ENCODE measurements around the gene DNAH9.
A peak's percentile ranks its signal among the peaks of the same experiment; 100 is the strongest.

DNAH9 gene

DNA sequence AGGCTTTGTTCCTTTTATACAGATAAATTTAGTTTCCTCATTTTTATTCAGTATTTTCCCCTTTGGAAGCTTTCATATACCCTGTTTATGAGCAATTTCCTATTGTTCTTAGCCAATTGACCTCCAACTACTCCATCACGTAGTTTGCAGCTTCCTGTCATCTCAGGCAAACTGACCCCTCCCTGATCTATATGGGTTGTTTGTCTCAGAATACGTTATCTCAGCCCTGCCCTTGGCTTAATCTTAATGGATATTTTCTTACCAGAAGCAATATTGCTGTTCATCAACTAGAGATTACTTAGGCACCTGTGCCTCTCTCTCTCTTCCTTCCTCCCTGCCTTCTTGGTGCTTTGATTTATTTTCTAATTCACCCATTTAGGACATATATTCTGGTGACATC is 317.8 kb downstream of the DNAH9 start:
- Histone ChIP-seq H3K27ac (no peak overlapping the region), H3K4me3 (no peak overlapping the region), H3K36me3 (no peaks in the 10 kb centered on the region), H3K4me1 (peaks cover 0 to 44% (median 15%) of the 10 kb centered on the region in 10 experiments; a peak in 11 of 20 replicates), H3K9ac (no peak overlapping the region), H3K4me2 (peak overlapping the region in 4 of 11 experiments; percentile 4 to 43 (median 11); a peak in 2 of 22 replicates), H4K20me1 (no peaks in the 10 kb centered on the region), H3K27me3 (no peaks in the 10 kb centered on the region), H3K9me3 (replicated peaks in 1 of 11) (peaks cover 13 to 25% (median 19%) of the 10 kb centered on the region in 11 experiments)
- no peak for TF ChIP-seq Cebpa-rat (IDR thresholded peaks at IDR 0.05)

DNA sequence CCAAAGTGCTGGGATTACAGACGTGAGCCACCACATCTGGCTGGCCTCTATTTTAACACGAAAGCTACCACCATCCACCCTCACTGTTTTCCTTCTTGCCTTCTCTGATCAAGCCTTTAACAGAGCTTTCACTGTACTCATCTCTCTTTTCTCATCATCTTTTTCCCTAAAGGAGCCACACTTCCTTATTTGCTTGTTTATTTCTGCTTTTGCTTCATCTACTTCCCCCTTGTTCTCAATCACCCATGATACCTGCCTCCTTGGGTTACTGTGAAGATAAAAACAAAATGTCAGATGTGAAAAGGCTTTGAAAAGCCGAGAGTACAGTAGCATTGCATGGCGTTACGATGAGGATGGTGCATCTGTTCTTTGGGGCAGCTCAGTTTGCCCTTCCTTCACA is 319.1 kb downstream of the DNAH9 start:
- H3K9me3 ChIP-seq (replicated peaks in 1 of 11) = peaks cover 5 to 15% (median 9%) of the 10 kb centered on the region in 11 experiments; a peak in 19 of 22 replicates
- H3K36me3 ChIP-seq = no peaks in the 10 kb centered on the region
- no peak for TF ChIP-seq Cebpa-rat (IDR thresholded peaks at IDR 0.05)
- H3K27me3 ChIP-seq = no peaks in the 10 kb centered on the region
- H3K4me3 ChIP-seq = no peak overlapping the region
- H3K4me2 ChIP-seq = peak overlapping the region in 5 of 11 experiments; percentile 6 to 55 (median 30); a peak in 8 of 22 replicates
- peaks cover 0 to 52% (median 15%) of the 10 kb centered on the region in 10 experiments; a peak in 11 of 20 replicates for H3K4me1 ChIP-seq
- H3K9ac ChIP-seq = no peak overlapping the region
- peak overlapping the region in 2 of 11 experiments; percentile 30 to 46; a peak in 4 of 22 replicates for H3K27ac ChIP-seq
- no peaks in the 10 kb centered on the region for H4K20me1 ChIP-seq

DNA sequence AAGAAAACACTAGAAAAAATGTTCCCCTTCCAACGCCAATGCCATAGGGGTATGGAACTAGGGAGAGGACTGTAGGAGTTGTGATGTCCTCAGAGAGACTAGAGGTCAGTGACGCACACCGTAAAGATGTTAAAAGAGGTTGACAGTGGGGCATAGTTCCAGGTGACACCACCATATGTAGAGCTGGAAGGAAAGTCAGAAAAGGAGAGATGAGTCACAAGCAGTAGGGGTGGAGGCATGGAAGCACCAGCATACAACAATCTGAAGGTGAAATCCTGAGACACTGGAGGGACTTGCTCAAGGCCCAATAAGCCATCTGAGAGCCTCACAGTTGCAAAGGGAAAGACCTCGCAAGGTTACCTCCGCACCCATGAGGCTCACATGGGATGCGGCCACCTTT is 323.0 kb downstream of the DNAH9 start:
- H3K9ac ChIP-seq = no peak overlapping the region
- H3K9me3 ChIP-seq (replicated peaks in 1 of 11) = peaks cover 0 to 10% (median 3%) of the 10 kb centered on the region in 11 experiments; a peak in 3 of 22 replicates
- peaks cover 0 to 48% (median 11%) of the 10 kb centered on the region in 10 experiments; a peak in 11 of 20 replicates for H3K4me1 ChIP-seq
- H3K4me2 ChIP-seq = peak overlapping the region in 3 of 11 experiments; percentile 18 to 40 (median 24); a peak in 4 of 22 replicates
- H3K4me3 ChIP-seq = no peak overlapping the region
- peak overlapping the region in 4 of 11 experiments; percentile 25 to 65 (median 49); a peak in 5 of 22 replicates for H3K27ac ChIP-seq
- no peak for TF ChIP-seq Cebpa-rat (IDR thresholded peaks at IDR 0.05)
- no peaks in the 10 kb centered on the region for H4K20me1 ChIP-seq
- no peaks in the 10 kb centered on the region for H3K36me3 ChIP-seq
- H3K27me3 ChIP-seq = no peaks in the 10 kb centered on the region

DNA sequence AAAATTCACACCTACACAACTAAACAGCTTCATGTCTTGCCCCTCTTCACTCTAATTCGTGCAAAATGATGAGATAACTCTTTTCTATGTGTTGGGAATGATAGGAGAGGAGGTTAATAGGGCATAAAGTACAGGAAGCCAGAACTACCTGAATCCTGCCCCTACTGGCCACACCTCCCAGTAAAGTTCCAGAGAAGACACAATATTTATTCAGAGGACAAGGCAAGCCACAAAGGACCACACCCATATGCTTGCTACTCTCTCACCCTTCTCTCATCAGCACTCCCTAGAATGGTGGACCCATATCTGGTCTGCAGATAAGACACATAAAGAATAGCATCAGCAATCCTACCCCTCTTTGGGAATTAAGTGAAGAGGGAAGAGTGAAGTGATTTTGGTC is 324.4 kb downstream of the DNAH9 start:
- Histone ChIP-seq H3K4me2 (no peak overlapping the region), H3K36me3 (no peaks in the 10 kb centered on the region), H4K20me1 (no peaks in the 10 kb centered on the region), H3K4me1 (peaks cover 0 to 35% (median 5%) of the 10 kb centered on the region in 10 experiments; a peak in 11 of 20 replicates), H3K4me3 (no peak overlapping the region), H3K9me3 (replicated peaks in 1 of 11) (peaks cover 0 to 10% (median 7%) of the 10 kb centered on the region in 11 experiments; a peak in 4 of 22 replicates), H3K27ac (no peak overlapping the region), H3K27me3 (no peaks in the 10 kb centered on the region), H3K9ac (no peak overlapping the region)
- no peak for TF ChIP-seq Cebpa-rat (IDR thresholded peaks at IDR 0.05)

DNA sequence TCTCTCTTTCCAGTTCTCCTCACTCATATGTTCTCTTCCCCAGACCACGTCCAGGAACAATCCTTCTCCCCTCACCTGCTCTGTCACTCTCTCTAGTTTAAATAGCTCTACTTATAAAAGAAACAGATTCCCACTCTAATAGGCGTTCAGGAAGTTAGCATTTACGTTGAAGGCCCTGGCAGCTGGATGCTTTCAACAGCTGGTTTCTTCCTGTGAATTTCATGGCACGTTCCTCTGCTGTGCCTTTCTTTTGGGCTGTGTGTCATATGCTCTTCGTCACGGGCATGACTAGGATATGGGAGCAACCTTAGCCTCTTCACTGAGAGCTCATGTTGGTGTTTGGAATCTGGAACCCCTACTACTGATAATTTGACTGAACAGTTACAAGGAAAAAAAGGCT is 325.8 kb downstream of the DNAH9 start:
- no peak overlapping the region for H3K9ac ChIP-seq
- H3K27me3 ChIP-seq = no peaks in the 10 kb centered on the region
- H3K4me1 ChIP-seq = peaks cover 0 to 35% (median 8%) of the 10 kb centered on the region in 10 experiments; a peak in 9 of 20 replicates
- peaks cover 0 to 10% (median 3%) of the 10 kb centered on the region in 11 experiments; a peak in 2 of 22 replicates for H3K9me3 ChIP-seq (replicated peaks in 1 of 11)
- TF ChIP-seq Cebpa-rat (IDR thresholded peaks at IDR 0.05) = no peak
- H4K20me1 ChIP-seq = no peaks in the 10 kb centered on the region
- H3K4me2 ChIP-seq = no peak overlapping the region
- no peak overlapping the region for H3K27ac ChIP-seq
- H3K4me3 ChIP-seq = no peak overlapping the region
- H3K36me3 ChIP-seq = no peaks in the 10 kb centered on the region

DNA sequence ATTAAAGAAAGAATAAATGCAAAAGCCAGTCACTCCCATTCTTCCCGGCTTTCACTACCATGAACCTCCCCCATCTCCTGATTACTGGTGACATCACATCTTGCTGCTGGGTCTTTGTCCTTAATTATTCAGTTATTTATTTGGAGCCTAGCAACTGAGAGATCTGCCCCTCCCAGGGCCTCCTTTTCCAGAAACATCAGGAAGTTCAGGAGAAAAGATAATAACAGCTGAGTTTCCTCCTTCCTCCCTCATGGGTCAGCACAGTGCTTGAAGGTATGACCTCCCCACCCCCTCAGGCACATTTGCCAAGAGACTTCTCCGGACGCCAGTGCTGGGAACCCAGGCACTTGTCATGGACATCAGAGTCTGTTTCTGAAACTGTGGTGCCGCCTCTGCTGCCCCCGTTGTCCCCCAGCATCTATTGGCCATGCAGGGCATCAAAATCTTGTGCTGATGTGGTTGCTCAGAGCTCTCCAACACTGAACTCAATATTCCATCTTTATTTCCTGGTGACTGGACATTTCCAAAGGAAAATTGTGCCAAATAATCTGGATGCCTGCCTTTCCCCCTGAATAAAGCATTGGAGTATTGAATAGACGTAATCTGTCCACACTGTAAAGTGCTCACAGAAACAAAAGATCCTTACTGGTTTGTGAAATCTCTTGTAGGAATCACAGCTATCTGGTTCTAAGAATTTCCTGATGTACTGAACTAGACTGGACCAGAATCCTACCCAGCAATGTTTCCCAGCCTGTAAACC is 327.2 kb downstream of the DNAH9 start:
- H3K9me3 ChIP-seq (replicated peaks in 1 of 11) = peaks cover 0 to 7% (median 0%) of the 10 kb centered on the region in 11 experiments; a peak in 1 of 22 replicates
- TF ChIP-seq Cebpa-rat (IDR thresholded peaks at IDR 0.05) = no peak
- H3K27me3 ChIP-seq = no peaks in the 10 kb centered on the region
- no peak overlapping the region for H3K4me3 ChIP-seq
- H3K4me1 ChIP-seq = peaks cover 0 to 27% (median 5%) of the 10 kb centered on the region in 10 experiments; a peak in 8 of 20 replicates
- H3K27ac ChIP-seq = no peak overlapping the region
- H3K4me2 ChIP-seq = no peak overlapping the region
- no peak overlapping the region for H3K9ac ChIP-seq
- H3K36me3 ChIP-seq = no peaks in the 10 kb centered on the region
- no peaks in the 10 kb centered on the region for H4K20me1 ChIP-seq

DNA sequence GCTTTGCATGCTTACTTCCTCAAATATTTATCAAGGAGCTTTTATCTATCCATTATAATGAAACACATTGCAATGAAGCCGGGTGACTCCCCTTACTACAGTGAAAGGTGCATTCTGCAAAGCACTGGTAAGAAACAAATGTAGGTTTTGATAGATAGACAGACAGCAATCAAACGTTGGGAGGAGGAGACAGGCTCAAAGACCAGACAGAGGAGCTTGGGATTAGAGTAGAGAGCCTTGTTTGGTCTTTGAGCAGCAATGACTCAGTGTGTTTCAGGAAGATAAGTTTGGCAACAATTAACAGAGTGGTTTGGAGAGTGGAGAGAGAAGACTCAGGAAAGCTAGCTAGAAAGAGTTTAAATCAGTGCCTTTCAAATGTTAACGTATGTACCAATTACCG is 330.2 kb downstream of the DNAH9 start:
- no peak overlapping the region for H3K9ac ChIP-seq
- H3K4me1 ChIP-seq = peaks cover 0 to 9% (median 0%) of the 10 kb centered on the region in 10 experiments; a peak in 4 of 20 replicates
- no peaks in the 10 kb centered on the region for H3K36me3 ChIP-seq
- H3K4me3 ChIP-seq = no peak overlapping the region
- peaks cover 0 to 7% (median 0%) of the 10 kb centered on the region in 11 experiments; a peak in 1 of 22 replicates for H3K9me3 ChIP-seq (replicated peaks in 1 of 11)
- no peaks in the 10 kb centered on the region for H4K20me1 ChIP-seq
- peak overlapping the region in 3 of 11 experiments; percentile 1 to 18 (median 16); a peak in 1 of 22 replicates for H3K4me2 ChIP-seq
- no peak overlapping the region for H3K27ac ChIP-seq
- no peak for TF ChIP-seq Cebpa-rat (IDR thresholded peaks at IDR 0.05)
- no peaks in the 10 kb centered on the region for H3K27me3 ChIP-seq

DNA sequence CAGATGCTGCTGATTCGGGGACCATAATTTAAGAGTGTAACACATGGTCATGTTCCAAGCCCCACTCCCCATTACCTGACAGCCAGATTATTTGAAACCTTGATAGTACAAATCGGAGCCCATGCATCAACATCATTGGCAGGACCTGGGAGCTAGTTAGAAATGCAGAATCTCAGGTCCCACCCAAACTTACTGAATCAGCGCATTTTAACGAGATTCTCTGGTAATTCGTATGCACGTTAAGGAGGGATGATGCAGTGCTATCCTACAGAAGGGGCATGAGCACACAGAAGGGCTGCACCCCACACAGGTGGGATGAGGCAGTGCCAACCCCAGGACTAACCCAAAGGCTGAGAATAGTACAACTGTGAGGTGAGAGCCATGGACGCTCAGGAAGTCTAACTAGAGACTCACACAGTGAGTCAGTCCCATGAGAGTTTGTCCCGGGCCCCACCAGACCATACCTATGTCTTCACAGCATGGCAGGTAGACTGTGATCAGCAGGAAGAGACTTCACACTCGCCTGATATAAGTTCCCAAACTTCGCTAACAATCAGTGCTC is 334.1 kb downstream of the DNAH9 start:
- Histone ChIP-seq H3K4me2 (no peak overlapping the region), H3K4me1 (peaks cover 0 to 9% (median 0%) of the 10 kb centered on the region in 10 experiments; a peak in 4 of 20 replicates), H3K4me3 (no peak overlapping the region), H3K27me3 (no peaks in the 10 kb centered on the region), H3K27ac (no peak overlapping the region), H3K36me3 (no peaks in the 10 kb centered on the region), H4K20me1 (no peaks in the 10 kb centered on the region; a peak in 1 of 22 replicates), H3K9me3 (replicated peaks in 1 of 11) (no peaks in the 10 kb centered on the region), H3K9ac (no peak overlapping the region)
- TF ChIP-seq Cebpa-rat (IDR thresholded peaks at IDR 0.05) = no peak

DNA sequence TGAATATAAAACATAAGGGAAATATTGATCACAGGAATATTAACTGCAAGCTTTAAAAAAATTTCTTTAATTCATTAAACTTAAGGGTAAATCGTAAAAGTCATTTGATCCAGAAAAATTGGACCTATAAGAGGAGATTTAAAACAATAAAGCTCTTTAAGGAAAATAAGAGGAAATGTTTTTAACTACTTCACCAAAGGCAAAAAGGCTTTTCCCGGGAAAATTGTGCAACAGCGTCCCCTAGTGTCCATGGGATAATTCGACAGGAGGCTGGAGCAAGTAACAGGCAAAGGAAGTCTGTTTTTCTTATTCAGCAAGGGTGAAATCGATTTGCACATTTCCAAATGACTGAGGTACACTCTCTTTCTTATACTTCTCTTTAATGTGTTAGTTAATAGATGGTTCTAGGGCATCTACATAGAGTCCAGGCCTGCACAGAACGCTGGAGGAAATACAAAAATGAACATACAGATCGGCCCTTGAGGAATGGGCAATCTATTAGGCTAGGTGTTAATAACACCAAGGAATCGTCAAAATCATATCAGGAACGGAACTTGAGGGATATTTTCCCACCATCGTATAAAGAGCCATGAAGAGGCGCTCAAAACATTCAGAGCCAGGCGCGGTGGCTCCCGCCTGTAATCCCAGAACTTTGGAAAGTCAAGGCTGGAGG is 337.6 kb downstream of the DNAH9 start:
- no peaks in the 10 kb centered on the region for H3K27me3 ChIP-seq
- H3K9me3 ChIP-seq (replicated peaks in 1 of 11) = no peaks in the 10 kb centered on the region
- H3K4me1 ChIP-seq = no peaks in the 10 kb centered on the region
- no peak for TF ChIP-seq Cebpa-rat (IDR thresholded peaks at IDR 0.05)
- no peaks in the 10 kb centered on the region; a peak in 1 of 22 replicates for H4K20me1 ChIP-seq
- H3K27ac ChIP-seq = no peak overlapping the region
- no peaks in the 10 kb centered on the region for H3K36me3 ChIP-seq
- no peak overlapping the region for H3K4me3 ChIP-seq
- no peak overlapping the region for H3K4me2 ChIP-seq
- H3K9ac ChIP-seq = no peak overlapping the region

Data from BLaER1 treated with 17β-estradiol and CSF1 and Interleukin-3, amounts not matched to agents 10 nM and 100 nM (cell line).